HG03066 (cell line): ENCODE data around the gene PLXDC1.
"Not testable (repeated sequence)": the region's sequence is repeated elsewhere in the genome, so short reads cannot be mapped to it uniquely, and the experiment has no call there.

Experiments used
- ATAC-seq: cut with Tn5 transposase; IDR thresholded peaks from one replicate; pipeline ENCODE4 v1.9.1; 2021; ENCODE audit warnings: low read depth; ENCODE audit not compliant: unreplicated experiment

Gene PLXDC1

GRCh38 chr17:39022924-39023323, 128.5 kb downstream of the PLXDC1 start:
- ATAC-seq: no peak

- not testable (repeated sequence) for ATAC-seq
Measured at GRCh38 chr17:39020037-39020436, 131.4 kb downstream of the PLXDC1 start.

GRCh38 chr17:39018267-39019134, 132.9 kb downstream of the PLXDC1 start:
- ATAC-seq: no peak

GRCh38 chr17:39016193-39017153, 135.0 kb downstream of the PLXDC1 start:
- ATAC-seq: no peak

- ATAC-seq: no peak
Measured at GRCh38 chr17:39015546-39015935, 135.9 kb downstream of the PLXDC1 start.

GRCh38 chr17:39014795-39015545, 136.5 kb downstream of the PLXDC1 start:
- ATAC-seq: no peak

GRCh38 chr17:39014044-39014794, 137.2 kb downstream of the PLXDC1 start:
- ATAC-seq: no peak
